ENCODE results near the gene PDK3.
A peak's percentile ranks its signal among the peaks of the same experiment; 100 is the strongest.

The PDK3 gene

GRCh38 chrX:24483596-24483995 lies 18.5 kb downstream of the PDK3 start:
- DNase-seq: no peak

GRCh38 chrX:24485323-24485722 lies 20.2 kb downstream of the PDK3 start:
- DNase-seq: no peak

GRCh38 chrX:24485976-24486680 lies 21.0 kb downstream of the PDK3 start:
- no peak for DNase-seq

DNA sequence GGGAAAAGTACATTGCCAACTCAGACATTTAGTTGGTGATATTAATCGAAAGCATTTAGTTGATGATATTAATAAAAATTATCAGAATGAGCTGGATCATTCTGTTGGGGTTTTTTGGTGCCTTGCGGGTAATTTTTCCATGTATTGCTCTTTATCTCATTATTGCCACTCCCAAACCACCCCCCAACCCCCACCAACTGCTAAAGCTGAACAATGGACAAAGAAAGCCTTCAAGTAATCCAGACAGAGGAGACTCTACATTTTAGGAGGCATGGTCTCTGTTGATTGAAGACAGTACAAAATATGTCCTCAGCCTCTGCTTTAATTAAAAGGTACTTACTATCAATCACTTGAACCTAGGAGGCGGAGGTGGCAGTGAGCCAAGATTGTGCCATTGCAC lies 22.5 kb downstream of the PDK3 start:
- DNase-seq: no peak

GRCh38 chrX:24491741-24492140 lies 26.7 kb downstream of the PDK3 start:
- DNase-seq: no peak

- no peak for DNase-seq
These were observed 28.9 kb downstream of the PDK3 start for GRCh38 chrX:24493740-24494581.

DNA sequence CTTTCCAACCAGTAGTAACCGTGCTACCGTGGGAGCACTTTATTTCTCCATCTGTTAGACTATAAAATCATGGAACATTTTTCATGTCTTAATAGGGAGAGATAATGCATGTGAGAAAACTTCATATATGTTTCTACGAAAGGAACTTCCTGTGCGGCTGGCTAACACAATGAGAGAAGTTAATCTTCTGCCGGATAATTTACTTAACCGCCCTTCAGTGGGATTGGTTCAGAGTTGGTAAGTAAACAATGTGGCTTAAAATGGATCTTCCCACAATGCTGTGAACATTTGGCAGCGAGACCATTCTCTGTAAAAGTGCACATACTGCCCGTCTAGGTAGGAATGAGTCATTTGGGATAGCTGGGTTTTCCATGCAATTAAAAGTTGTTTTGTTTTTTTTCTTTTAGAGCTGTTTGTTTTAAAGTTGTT lies 29.6 kb downstream of the PDK3 start:
- peak; percentile 59 for DNase-seq

DNA sequence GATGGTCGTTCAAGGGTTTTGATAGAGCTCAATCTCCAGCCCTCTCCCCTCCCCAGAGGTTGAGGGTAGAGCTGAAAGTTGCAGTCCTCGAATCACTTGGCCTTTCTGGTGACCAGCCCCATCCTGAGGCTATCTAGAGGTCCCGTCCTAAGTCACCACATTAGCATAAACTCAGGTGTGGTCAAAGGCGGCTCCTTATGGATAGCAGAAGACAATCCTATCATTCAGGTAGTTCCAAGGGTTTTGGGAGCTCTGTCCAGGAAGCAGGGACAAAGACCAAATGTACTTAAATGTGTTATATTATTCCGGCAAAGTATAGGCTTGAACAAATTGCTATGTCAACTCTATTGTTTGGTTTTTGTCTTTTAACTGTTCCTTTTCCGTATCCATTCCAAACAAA lies 30.6 kb downstream of the PDK3 start:
- no peak for DNase-seq

DNA sequence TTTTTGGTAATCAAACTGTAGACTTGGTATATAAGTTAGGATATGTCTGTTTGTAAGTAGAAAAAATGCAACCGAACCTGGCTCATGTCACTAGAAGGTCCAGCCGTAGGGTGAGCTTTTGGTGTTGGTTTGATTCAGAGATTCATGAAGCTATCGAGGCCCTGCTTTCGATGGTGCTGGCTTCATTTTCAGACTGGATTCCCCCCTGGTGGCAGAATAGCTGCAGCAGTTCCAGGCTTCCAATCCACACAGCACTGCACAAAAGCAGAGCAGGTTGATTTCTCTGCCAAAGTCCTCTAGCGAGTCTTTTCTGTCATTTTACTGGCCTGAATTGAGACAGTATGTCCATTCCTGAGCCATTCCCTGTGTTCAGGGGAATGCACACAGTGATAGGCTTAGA lies 33.1 kb downstream of the PDK3 start:
- DNase-seq: no peak

- no peak for DNase-seq
These were observed 33.9 kb downstream of the PDK3 start for GRCh38 chrX:24498975-24499374.

DNA sequence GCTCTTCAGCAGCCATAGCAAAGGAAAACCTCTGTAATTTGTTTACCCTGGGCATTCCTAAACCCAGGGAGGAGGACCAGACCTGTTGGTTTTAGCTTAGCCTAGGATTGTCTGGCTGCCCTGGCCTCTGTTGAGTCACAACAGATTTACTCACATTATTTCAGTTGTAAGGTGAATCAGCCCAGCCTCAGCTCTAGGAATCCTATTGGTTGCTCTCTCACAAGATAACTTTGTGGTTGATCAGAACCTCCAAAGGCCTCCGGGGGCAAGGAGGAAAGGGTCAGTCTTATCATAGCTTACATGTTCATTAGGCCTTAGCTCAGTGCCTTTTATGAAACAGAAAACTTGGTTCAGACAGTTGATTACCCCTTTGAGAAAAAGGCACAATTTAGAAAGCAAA lies 41.0 kb downstream of the PDK3 start:
- peak; percentile 38 for DNase-seq

- no peak for DNase-seq
These were observed 43.3 kb downstream of the PDK3 start for GRCh38 chrX:24508375-24508774.

DNA sequence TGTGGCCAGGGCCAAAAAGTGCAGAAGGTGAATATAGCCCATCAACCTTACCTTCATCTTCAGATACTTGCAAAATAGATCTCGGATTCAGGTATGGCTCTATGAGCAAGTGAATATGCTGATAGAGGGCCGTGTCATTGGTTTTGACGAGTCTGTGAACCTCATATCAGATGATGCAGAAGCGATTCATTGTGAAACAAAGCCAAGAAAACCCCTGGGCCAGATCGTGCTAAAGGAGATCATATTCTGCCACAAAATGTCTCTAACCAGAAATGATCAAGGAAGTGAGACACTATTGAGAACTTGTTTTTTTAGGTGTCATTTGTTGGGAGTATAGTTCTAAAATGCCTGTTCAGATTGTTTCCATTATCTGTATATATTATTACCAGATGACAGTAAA lies 48.3 kb downstream of the PDK3 start:
- no peak for DNase-seq

DNA sequence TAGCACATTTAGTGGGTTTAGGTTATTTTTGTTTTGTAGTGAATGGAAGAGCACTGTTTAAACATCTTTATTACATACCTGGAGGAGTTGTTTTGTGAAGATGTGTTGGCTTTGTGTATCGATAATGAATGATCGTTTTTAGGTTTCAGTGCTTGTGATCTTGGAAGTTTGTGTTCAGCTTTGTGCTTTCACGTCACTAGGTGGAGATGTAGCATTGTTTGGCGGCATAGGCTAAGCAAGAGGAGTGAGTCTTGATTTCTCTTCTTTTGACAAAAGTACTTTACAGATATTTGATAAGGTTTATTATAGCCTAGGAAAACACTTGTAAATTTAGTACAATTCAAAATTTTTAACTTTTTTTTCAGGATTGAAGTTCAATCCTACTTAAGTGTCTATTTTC lies 50.4 kb downstream of the PDK3 start:
- DNase-seq: no peak

DNA sequence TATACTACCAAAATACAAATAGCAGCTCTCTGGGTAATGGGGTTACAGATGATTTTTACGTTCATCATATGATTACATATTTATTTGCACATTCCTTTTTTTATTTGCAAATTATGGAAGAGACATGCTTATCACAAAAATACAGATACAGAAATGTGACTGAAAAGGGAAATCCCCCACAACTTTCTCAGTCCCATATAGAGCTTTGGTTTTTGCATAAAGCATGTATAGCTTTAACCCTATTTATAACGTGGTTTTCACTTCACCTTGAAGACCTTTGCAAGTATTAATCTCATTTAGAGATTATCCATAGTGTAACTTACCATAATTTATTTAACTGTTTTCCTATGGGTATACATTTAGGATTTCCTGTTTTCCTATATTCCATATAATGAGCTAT lies 55.4 kb downstream of the PDK3 start:
- no peak for DNase-seq

DNA sequence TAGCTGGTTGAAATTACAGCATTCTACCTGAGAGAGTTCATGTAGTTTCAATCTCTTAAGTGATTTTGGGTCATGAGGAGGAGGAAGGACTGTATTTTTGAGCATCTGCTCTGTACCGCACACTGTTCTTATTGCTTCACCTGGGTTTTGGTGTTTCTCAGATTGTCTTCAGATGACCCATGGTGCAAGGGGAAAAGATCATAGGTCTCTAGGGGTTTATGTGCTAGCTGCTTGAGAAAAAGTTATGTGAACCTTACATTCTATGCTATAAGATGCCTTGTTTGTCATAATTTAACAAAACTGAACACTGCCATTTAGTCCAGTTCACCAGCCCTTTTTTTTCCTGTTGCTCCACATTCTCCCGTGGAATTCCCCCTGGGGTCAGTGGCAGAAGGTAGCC lies 60.4 kb downstream of the PDK3 start:
- DNase-seq: no peak

- DNase-seq: no peak
These were observed 61.5 kb downstream of the PDK3 start for GRCh38 chrX:24526616-24527015.

DNA sequence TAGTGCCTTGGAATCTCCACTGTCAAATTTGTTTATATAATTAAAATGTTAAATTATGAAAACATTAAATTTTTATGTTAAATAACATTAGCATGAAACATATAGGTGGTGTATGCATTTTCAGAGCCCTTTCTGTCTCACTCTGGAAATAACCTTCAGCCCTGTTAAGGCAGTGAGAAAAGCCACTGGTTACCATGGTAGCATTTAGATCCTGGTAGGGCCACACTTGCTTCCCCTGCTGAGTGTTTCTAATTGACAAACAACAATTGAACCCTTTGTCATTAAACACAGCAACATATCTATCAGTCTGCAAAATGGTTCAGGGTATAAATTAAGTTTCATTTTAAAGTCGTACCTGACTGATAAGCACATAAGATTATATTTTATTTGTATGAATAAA lies 63.5 kb downstream of the PDK3 start:
- no peak for DNase-seq

DNA sequence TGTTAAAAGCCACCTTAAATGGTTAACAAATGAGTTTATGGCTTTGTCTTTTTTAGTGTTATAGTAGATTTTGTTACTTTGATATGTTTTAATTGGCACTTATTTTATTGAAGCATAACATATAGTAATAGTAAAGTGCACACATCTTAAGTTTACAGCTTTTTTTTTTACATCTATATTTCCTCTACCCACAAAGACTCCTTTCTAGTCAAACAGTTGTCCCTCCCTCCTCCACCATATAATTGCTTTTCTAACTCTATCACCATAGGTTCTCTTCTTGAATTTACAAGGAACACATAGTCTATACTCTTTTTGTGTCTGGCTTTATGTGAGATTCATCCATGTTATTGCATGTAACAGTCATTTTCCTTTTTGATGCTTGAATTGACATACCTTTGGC lies 71.5 kb downstream of the PDK3 start:
- DNase-seq: no peak

- no peak for DNase-seq
These were observed 77.7 kb downstream of the PDK3 start for GRCh38 chrX:24542756-24543155.

GRCh38 chrX:24547961-24548360 lies 82.9 kb downstream of the PDK3 start:
- no peak for DNase-seq

DNA sequence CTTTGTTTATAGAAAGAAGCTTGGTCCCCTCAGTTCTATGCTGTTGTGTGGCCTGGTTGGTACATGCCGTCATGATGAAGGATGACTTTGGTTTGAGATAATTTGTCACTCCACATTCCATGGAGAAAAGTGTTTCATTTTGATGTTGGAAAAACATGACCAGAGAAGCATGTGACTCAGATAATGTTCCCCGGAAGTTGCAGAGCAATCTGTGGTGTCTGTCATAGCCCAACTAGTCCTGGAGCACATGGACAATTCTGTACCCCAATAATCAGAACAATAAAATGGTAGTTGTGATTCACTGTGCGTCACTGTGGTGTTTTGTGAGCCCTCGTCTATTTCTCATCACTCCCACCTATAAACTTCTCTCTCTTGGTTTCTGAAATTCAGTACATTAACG lies 85.1 kb downstream of the PDK3 start:
- peak; percentile 42 for DNase-seq

DNA sequence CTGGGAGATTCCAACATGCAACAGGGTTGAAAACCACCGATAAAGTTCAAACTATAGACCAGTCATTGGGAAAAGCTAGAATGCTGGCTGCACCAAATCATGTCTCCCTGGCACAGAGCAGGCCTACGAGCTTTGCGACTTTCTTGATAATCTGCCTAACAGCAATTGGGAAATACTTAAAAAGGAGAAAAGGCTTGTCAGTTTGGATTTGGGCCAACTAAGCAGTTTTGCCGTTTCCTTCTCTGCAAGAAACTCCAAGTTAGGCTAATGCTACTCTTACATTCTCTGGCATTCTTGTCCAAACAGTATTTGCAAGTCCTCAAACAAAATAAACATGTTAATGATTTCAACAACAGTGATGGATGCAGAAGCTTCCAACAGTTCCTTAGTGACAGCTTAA lies 87.9 kb downstream of the PDK3 start:
- no peak for DNase-seq

DNA sequence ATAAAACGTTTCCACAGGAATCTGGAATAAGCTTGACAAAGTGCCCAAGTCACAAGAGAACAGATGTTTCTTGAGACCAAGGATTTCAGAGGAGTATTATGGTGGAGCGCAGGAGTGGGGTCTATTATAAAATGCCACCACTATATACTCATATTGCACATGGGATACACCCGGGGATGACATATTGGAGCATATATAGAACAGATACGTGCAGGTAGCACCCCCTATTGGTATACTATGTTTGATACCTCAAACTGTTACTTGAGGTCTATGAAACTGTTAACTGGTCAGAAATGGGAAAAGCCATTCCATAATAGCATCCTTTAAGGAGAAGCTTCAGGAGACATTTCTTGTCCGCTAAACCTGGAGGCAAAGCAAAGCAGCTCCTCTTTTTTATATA lies 96.0 kb downstream of the PDK3 start:
- DNase-seq: peak; percentile 20

All from EL (cell line).